Stimulated activated CD8-positive, alpha-beta memory T cell treated with anti-CD3 and anti-CD28 coated beads, Interleukin-15, amount 100 ng/mL, for 4 hours (primary cell): ENCODE results near the gene RPS26.

Experiments used
- DNase-seq, 2 donors: peaks; one replicate each; pipeline ENCODE4 v3.0.0-alpha.2; 2020; ENCODE audit warnings: low read depth in 2 of 2

The RPS26 gene

DNA sequence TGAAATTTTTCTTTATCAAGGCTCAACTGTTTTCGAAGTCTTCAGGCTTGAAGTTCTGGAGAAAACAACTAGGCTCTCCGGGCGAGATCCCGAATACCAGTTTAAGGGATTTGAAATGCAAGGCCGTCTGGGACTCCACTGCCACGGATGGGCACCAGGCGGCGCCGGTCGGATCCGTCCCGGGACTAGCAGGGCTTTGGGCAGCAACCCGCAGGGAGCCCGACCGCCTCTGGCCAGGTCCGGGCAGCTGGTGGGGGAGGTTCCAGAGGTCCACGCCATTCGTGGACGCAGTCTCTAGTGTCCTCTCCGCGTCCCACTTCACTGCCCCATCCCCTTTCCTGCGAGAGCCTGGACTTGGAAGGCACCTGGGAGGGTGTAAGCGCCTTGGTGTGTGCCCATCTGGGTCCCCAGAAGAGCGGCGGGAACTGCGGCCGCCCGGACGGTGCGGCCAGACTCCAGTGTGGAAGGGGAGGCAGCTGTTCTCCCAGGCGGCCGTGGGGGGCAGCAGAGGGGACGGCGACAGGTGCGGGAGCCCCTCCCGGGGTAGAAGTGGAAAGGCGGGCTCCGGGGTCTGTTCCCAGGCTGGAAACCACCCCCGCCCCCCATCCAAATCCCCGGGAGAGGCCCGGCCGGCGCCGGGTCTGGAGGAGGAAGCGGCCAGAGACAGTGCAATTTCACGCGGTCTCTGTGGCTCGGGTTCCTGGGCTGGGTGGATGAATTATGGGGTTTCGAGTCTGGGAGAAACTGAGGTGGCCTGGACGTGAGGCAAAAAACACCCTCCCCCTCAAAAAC is 37.4 kb downstream of the RPS26 start:
- DNase-seq, result peak in 1 of 2 donors; percentile 13

- peak; percentile 43 to 55 for DNase-seq
Measured at GRCh38 chr12:56079723-56080555, 38.2 kb downstream of the RPS26 start, which contains the start of gene ERBB3. Gene ERBB3, plus strand, starts transcription at chr12:56080165. Its CDS starts 136 bp downstream, at chr12:56080301.

- no peak for DNase-seq
Measured at GRCh38 chr12:56080556-56081138, 38.9 kb downstream of the RPS26 start.

- DNase-seq, result no peak
Measured at GRCh38 chr12:56081393-56082347, 40.0 kb downstream of the RPS26 start.

GRCh38 chr12:56082382-56082781 is 40.7 kb downstream of the RPS26 start:
- no peak for DNase-seq

DNA sequence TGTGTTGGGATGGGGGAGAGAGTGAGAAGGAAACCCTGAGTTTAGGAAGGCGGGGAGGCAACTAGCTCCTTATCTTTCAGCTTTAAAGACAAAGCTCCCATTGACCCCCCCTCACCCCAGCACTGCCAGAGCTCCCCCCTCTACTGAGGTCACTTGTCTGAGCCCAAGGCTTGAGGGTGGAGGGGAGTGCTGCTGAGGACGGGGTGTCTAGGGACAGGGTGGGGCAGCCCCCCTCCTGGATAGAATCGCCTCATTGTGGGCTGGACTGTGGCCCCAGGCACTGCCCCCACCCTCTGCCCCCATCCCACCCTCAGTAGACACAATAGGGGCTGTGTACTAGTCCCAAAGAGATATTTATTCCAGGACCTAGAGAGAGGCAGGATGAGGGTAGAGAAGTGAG is 41.2 kb downstream of the RPS26 start:
- DNase-seq, result no peak

DNA sequence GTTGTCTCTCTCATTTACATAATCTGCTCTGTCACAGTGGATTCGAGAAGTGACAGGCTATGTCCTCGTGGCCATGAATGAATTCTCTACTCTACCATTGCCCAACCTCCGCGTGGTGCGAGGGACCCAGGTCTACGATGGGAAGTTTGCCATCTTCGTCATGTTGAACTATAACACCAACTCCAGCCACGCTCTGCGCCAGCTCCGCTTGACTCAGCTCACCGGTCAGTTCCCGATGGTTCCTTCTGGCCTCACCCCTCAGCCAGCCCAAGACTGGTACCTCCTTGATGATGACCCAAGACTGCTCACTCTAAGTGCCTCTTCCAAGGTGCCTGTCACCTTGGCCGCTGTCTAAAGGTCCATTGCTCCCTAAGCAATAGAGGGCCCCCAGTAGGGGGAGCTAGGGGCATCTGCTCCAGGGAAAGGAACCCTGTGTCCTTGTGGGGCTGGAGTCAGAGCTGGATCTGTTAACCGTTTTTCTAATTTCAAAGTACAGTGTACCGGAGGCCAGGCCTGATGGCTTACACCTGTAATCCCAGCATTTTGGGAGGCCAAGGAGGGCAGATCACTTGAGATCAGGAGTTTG is 43.3 kb downstream of the RPS26 start:
- no peak for DNase-seq

DNA sequence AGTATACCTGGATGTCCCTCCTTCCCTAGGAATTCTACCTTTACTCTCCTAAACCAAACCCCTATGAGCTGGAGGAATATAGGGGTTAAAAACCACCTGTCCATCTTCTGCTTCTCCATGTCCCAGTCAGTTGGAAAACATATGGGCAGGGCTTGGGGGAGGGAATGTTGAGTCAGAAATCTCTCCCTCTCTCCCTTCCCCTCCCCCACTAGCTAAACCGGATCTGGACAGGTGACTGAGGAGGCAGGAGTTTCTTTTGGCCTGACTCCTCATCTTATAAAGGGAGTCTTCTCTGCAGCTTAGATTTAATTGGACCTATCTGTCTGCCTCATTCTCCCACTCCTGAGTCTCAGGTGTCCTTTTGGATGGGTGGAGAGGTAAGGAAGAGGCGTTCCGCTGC is 44.4 kb downstream of the RPS26 start:
- DNase-seq, result no peak

- no peak for DNase-seq
Measured at GRCh38 chr12:56086608-56087007, 44.9 kb downstream of the RPS26 start.

DNA sequence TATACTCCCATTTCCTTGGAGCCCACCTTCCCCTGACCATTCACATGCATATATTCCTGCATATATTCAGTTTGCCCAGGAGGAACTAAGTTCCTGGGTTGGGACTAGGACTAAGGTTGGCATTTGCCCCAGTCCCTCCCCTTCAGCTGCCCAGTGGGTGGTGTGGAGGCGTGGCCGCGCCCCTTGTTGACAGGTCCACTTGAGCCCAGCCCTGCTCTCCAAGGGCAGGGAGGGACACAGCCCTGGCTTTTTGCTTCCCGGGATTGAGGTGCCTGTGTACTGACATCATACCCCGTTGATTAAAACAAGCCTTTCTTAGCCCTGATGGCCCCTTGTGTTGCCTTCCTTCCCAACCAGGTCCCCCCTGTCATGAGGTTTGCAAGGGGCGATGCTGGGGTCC is 45.5 kb downstream of the RPS26 start:
- DNase-seq, result no peak
